Adrenal gland (tissue), 5 donors: ENCODE results near the gene LGMN.

ENCODE experiments used
- POLR2A ChIP-seq, 2 donors: fragments of 450-650 bp; IDR thresholded peaks; one replicate each; pipeline ENCODE4 v1.6.1; 2017; ENCODE audit warnings: antibody characterized with exemption in 2 of 2, mild to moderate bottlenecking in 2 of 2, moderate library complexity in 1 of 2
- TF ChIP-seq, protein P1 (sequence below), 6 experiments: fragments of 450-650 bp in 4 of 6; fragments of 200-600 bp in 2 of 6; sonication (generic) in 1 of 6; IDR thresholded peaks; 1 replicate in 5 of 6; 2 replicates in 1 of 6; pipeline versions ENCODE4 v1.5.1 to v1.8.0; 2016 to 2021; ENCODE audit warnings: antibody characterized with exemption in 6 of 6, mild to moderate bottlenecking in 2 of 6, moderate library complexity in 1 of 6
- donor health status: DM: no; HTN: no; CAD: no.

DNA sequence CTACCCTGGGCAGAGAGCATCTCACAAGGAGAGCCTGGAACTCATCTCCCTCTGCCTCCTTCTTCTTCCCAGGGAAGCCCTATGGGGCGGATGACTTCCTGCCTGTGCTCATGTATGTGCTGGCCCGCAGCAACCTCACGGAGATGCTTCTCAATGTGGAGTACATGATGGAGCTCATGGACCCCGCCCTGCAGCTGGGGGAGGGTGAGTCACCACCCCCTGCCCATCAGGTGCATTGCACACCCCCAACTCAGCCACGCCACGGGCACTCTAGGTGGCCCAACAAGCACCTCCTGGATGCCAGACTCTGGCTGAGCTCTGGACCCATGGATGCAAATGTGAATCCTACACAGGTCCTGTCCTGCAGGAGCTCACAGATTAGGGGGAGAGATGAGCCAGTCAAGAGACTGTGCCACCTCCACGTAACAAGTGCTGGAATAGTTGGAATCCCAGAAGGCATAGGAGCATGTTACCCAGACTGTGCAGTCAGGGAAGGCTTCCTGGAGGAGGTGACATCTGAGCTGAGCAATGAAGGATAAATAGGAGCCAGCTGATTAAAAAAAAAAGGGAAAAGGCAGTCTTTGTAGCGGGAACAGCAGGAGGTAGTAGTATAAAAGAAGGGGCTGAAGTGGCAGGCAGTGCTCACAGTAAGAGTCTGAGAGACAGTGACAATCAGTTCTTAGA is 71.9 kb downstream of the LGMN start:
- TF ChIP-seq, protein P1, sequence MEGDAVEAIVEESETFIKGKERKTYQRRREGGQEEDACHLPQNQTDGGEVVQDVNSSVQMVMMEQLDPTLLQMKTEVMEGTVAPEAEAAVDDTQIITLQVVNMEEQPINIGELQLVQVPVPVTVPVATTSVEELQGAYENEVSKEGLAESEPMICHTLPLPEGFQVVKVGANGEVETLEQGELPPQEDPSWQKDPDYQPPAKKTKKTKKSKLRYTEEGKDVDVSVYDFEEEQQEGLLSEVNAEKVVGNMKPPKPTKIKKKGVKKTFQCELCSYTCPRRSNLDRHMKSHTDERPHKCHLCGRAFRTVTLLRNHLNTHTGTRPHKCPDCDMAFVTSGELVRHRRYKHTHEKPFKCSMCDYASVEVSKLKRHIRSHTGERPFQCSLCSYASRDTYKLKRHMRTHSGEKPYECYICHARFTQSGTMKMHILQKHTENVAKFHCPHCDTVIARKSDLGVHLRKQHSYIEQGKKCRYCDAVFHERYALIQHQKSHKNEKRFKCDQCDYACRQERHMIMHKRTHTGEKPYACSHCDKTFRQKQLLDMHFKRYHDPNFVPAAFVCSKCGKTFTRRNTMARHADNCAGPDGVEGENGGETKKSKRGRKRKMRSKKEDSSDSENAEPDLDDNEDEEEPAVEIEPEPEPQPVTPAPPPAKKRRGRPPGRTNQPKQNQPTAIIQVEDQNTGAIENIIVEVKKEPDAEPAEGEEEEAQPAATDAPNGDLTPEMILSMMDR (IDR thresholded peaks at IDR 0.05) = no peak
- TF ChIP-seq POLR2A (IDR thresholded peaks at IDR 0.05) = no peak
